Trophoblast cell (in vitro differentiated cells and primary cell): ENCODE measurements around the gene TNS3.

Experiments
- DNase-seq, 2 donors: peaks; one replicate each; pipeline ENCODE4 v3.0.0-alpha.2; 2016
- H2AFZ ChIP-seq: 2 replicates; pipeline ENCODE4 v1.6.1; 2013; ENCODE audit warnings: low read length, moderate library complexity, mild to moderate bottlenecking; ENCODE audit not compliant: insufficient read depth, poor library complexity
- H2AK5ac ChIP-seq: 2 replicates; pipeline ENCODE4 v1.6.1; 2013; ENCODE audit warnings: mild to moderate bottlenecking, low read length
- H2BK120ac ChIP-seq: 2 replicates; pipeline ENCODE4 v1.6.1; 2013; ENCODE audit warnings: low read length, mild to moderate bottlenecking, moderate library complexity; ENCODE audit not compliant: insufficient read depth, poor library complexity
- H2BK12ac ChIP-seq: 2 replicates; pipeline ENCODE4 v1.6.1; 2013; ENCODE audit warnings: mild to moderate bottlenecking, low read length, moderate library complexity
- H2BK5ac ChIP-seq: 2 replicates; pipeline ENCODE4 v1.6.1; 2013; ENCODE audit warnings: low read length, low read depth, moderate library complexity, mild to moderate bottlenecking; ENCODE audit not compliant: poor library complexity
- H3K14ac ChIP-seq: 2 replicates; pipeline ENCODE4 v1.6.1; 2013; ENCODE audit warnings: mild to moderate bottlenecking, low read length
- H3K18ac ChIP-seq: 2 replicates; pipeline ENCODE4 v1.6.1; 2013; ENCODE audit warnings: mild to moderate bottlenecking, low read length
- H3K23ac ChIP-seq: 2 replicates; pipeline ENCODE4 v1.6.1; 2013; ENCODE audit warnings: low read length
- H3K27ac ChIP-seq: 2 replicates; pipeline ENCODE4 v1.5.1; 2013; ENCODE audit warnings: low read depth, mild to moderate bottlenecking, inconsistent platforms, low read length, moderate library complexity
- H3K27me3 ChIP-seq: 2 replicates; pipeline ENCODE4 v1.6.1; 2013; ENCODE audit warnings: inconsistent platforms, mild to moderate bottlenecking, low read length, moderate library complexity; ENCODE audit not compliant: insufficient read depth
- H3K36me3 ChIP-seq, 2 experiments: 1 replicate in 1 of 2; 2 replicates in 1 of 2; pipeline ENCODE4 v1.6.1; 2013; ENCODE audit warnings: low read length in 2 of 2, mild to moderate bottlenecking in 2 of 2, moderate library complexity in 1 of 2; ENCODE audit not compliant: insufficient read depth in 2 of 2, control insufficient read depth in 1 of 2
- H3K4ac ChIP-seq: 2 replicates; pipeline ENCODE4 v1.6.1; 2013; ENCODE audit warnings: low read depth, mild to moderate bottlenecking, low read length, moderate library complexity
- H3K4me1 ChIP-seq, 2 experiments: 1 replicate in 1 of 2; 2 replicates in 1 of 2; pipeline ENCODE4 v1.6.1; 2013; ENCODE audit warnings: low read length in 2 of 2, mild to moderate bottlenecking in 2 of 2, moderate library complexity in 1 of 2; ENCODE audit not compliant: insufficient read depth in 2 of 2, control insufficient read depth in 1 of 2
- H3K4me2 ChIP-seq: 2 replicates; pipeline ENCODE4 v1.6.1; 2013; ENCODE audit warnings: inconsistent platforms, mild to moderate bottlenecking, low read length, moderate library complexity
- H3K4me3 ChIP-seq: 2 replicates; pipeline ENCODE4 v1.5.1; 2013; ENCODE audit warnings: mild to moderate bottlenecking, low read depth, low read length, inconsistent platforms
- H3K79me1 ChIP-seq: one replicate; pipeline ENCODE4 v1.6.1; 2013; ENCODE audit warnings: low read length
- H3K79me2 ChIP-seq: 2 replicates; pipeline ENCODE4 v1.6.1; 2013; ENCODE audit warnings: low read length, mild to moderate bottlenecking; ENCODE audit not compliant: control insufficient read depth, insufficient read depth, poor library complexity
- H3K9ac ChIP-seq: 2 replicates; pipeline ENCODE4 v1.6.1; 2013; ENCODE audit warnings: mild to moderate bottlenecking, low read length
- H3K9me3 ChIP-seq: 2 replicates; pipeline ENCODE4 v1.6.1; 2013; ENCODE audit warnings: low read depth, mild to moderate bottlenecking, control low read depth, inconsistent platforms, low read length; ENCODE audit not compliant: insufficient read depth
- H4K12ac ChIP-seq: 2 replicates; pipeline ENCODE4 v1.6.1; 2013; ENCODE audit warnings: low read depth, mild to moderate bottlenecking, low read length, moderate library complexity
- H4K8ac ChIP-seq: 2 replicates; pipeline ENCODE4 v1.6.1; 2013; ENCODE audit warnings: low read depth, mild to moderate bottlenecking, low read length, moderate library complexity
- H4K91ac ChIP-seq: one replicate; pipeline ENCODE4 v1.6.1; 2013; ENCODE audit warnings: low read depth, mild to moderate bottlenecking, low read length, moderate library complexity
- WGBS: extraction: QIAGEN DNeasy Blood & Tissue Kit; methylation state at CpG from one replicate; pipeline ENCODE4 v1.1.7; 2013; ENCODE audit warnings: missing lambda C conversion rate; ENCODE audit not compliant: insufficient read length, insufficient coverage; ENCODE audit errors: extremely low coverage; 5-methylcytosine and 5-hydroxymethylcytosine counted together

TNS3 gene

DNA sequence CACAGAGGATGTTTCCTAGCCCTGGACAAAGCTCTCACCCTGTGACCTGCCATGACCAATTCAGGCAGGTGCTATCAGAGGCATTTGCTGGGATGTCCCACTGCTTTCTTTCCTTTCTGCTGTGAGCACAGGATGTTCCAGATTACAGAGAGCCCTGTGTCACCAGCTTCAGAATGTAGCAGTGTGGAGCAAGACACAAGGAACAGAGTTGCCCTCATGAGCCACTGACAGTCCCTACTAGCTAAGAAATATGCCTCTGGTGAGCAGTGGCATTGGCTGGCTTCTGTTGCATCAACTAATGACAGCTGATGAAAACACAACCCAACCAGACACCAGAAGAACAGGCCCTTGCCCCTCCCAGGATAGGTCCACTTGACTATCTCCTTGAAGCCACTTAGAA lies 337.2 kb downstream of the TNS3 start:
- Histone ChIP-seq H2BK120ac (no peak overlapping the region), H3K18ac (no peak overlapping the region), H3K27me3 (no peaks in the 10 kb centered on the region), H3K79me2 (no peaks in the 10 kb centered on the region), H2BK12ac (no peak overlapping the region), H3K4me2 (no peak overlapping the region), H3K27ac (no peak overlapping the region), H4K12ac (no peak overlapping the region), H3K36me3 (no peaks in the 10 kb centered on the region), H2AK5ac (no peak overlapping the region), H3K4ac (no peak overlapping the region), H3K4me1 (peaks cover 0 to 2% of the 10 kb centered on the region in 2 experiments), H2AFZ (no peak overlapping the region), H3K9ac (no peak overlapping the region), H3K4me3 (no peak overlapping the region), H3K79me1 (no peaks in the 10 kb centered on the region), H2BK5ac (no peak overlapping the region), H3K14ac (no peak overlapping the region), H3K23ac (no peak overlapping the region), H3K9me3 (no peaks in the 10 kb centered on the region), H4K91ac (no peak overlapping the region), H4K8ac (no peak overlapping the region)
- DNase-seq: no peak

DNA sequence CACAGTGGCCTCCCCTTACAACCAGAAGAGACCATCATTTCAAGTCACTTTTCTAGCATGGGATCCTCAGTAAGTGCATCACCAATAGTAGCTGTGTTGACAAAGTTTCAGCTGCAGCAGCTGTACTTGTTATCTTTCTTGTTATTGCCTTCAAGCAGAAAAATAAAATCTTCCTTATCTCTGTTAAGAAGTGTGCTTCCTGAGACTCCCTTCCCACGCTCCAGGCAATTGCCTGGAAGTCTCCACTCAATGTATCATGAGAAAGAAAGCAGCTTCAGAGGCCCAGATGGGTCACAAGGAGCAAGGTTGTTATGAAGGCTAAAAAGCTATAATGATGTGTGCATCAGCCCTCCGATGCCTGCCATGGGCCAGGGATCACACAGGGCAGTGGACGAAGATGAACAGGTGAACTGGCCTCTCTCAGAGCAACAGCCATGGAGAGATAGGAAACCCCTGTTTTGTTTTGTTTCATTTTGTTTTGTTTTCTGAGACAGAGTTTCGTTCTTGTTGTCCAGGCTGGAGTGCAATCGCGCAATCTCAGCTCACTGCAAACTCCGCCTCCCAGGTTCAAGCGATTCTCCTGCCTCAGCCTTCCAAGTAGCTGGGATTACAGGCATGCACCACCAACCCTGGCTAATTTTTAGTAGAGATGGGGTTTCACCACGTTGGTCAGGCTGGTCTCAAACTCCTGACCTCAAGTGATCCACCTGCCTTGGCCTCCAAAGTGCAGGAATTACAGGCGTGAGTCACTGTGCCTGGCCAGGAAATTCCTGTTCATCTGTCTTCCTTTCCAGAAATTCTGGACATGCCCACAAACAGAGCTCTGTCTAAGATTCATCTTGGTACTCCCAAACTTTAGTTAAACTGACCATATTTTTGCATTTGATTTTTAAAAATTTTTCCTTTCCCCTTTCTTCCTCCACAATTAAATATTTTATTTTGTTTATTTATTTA lies 340.5 kb downstream of the TNS3 start:
- H4K91ac ChIP-seq: no peak overlapping the region
- no peak overlapping the region for H3K27ac ChIP-seq
- no peak overlapping the region for H3K18ac ChIP-seq
- no CpG with 5 or more reads among the region's 10 CpGs for WGBS
- H4K12ac ChIP-seq: no peak overlapping the region
- no peaks in the 10 kb centered on the region for H3K79me1 ChIP-seq
- H2AFZ ChIP-seq: no peak overlapping the region
- DNase-seq: peak; percentile 5 to 56
- no peak overlapping the region for H4K8ac ChIP-seq
- no peak overlapping the region for H2BK5ac ChIP-seq
- H3K27me3 ChIP-seq: no peaks in the 10 kb centered on the region
- no peak overlapping the region for H3K23ac ChIP-seq
- no peak overlapping the region for H3K9ac ChIP-seq
- H2AK5ac ChIP-seq: no peak overlapping the region
- no peak overlapping the region for H3K4me2 ChIP-seq
- no peaks in the 10 kb centered on the region for H3K79me2 ChIP-seq
- no peak overlapping the region for H3K14ac ChIP-seq
- H3K4me3 ChIP-seq: no peak overlapping the region
- H3K36me3 ChIP-seq: no peaks in the 10 kb centered on the region
- peaks cover 0 to 2% of the 10 kb centered on the region in 2 experiments for H3K4me1 ChIP-seq
- H2BK120ac ChIP-seq: no peak overlapping the region
- H3K9me3 ChIP-seq: no peaks in the 10 kb centered on the region
- H3K4ac ChIP-seq: no peak overlapping the region
- no peak overlapping the region for H2BK12ac ChIP-seq

DNA sequence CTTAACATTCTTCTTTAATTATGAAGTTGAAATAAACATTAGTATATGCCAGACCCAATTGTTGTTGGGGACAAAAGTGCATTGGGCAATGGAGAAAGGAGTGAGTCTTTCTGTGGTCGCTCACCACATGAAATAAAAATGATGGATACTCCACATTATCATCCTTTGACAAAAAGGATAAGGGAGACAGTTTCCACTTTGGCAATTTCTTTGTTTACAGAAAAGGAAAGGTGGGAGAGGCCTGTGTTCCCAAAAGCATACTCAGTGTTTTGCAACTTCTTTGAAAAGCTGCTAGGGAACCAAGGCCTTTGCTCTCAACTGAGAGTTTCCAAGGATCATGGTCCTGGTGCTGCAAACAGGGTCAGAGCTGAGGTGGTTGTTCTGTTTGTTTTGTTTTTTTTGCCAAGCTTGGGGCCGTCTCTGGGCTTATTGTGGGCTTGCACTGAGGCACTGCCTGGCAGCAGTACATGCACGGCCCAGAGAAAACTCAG lies 341.9 kb downstream of the TNS3 start:
- Histone ChIP-seq H3K4me1 (peaks cover 0 to 2% of the 10 kb centered on the region in 2 experiments), H4K12ac (no peak overlapping the region), H2AK5ac (no peak overlapping the region), H2AFZ (no peak overlapping the region), H3K18ac (no peak overlapping the region), H3K23ac (no peak overlapping the region), H2BK12ac (no peak overlapping the region), H3K4me3 (no peak overlapping the region), H3K14ac (no peak overlapping the region), H3K79me1 (no peaks in the 10 kb centered on the region), H3K9me3 (no peaks in the 10 kb centered on the region), H4K91ac (no peak overlapping the region), H3K36me3 (no peaks in the 10 kb centered on the region), H3K27me3 (no peaks in the 10 kb centered on the region), H3K4me2 (no peak overlapping the region), H2BK120ac (no peak overlapping the region), H3K79me2 (no peaks in the 10 kb centered on the region), H4K8ac (no peak overlapping the region), H2BK5ac (no peak overlapping the region), H3K9ac (no peak overlapping the region), H3K4ac (no peak overlapping the region), H3K27ac (no peak overlapping the region)
- no peak for DNase-seq
- WGBS: no CpG with 5 or more reads among the region's 3 CpGs

DNA sequence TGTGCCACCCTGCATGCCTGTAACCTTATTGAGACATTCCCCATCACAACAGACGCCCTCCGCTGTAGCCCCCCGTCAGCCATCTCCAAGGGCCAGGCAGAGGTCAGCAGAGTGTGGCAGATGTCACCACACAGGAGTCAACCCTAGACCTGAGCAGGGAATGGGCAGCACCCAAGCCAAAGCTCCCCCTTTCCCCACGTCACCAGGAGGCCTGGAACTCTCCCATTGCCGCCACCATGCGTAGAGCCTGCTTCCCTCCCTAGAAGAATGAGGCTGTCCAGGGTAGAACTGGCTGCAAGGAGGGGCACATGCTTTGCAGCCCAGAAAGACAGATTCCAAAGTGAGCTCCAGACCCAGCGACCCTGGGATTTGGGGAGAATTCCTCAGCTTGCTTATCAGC lies 342.9 kb downstream of the TNS3 start:
- Histone ChIP-seq H3K4me1 (peaks cover 0 to 2% of the 10 kb centered on the region in 2 experiments), H3K27me3 (no peaks in the 10 kb centered on the region), H3K23ac (no peak overlapping the region), H2BK120ac (no peak overlapping the region), H3K4ac (no peak overlapping the region), H3K79me1 (no peaks in the 10 kb centered on the region), H3K36me3 (no peaks in the 10 kb centered on the region), H3K9me3 (no peaks in the 10 kb centered on the region), H2AK5ac (no peak overlapping the region), H2AFZ (no peak overlapping the region), H3K14ac (no peak overlapping the region), H3K18ac (no peak overlapping the region), H3K27ac (no peak overlapping the region), H3K4me2 (no peak overlapping the region), H2BK12ac (no peak overlapping the region), H4K8ac (no peak overlapping the region), H3K4me3 (no peak overlapping the region), H2BK5ac (no peak overlapping the region), H4K91ac (no peak overlapping the region), H3K9ac (no peak overlapping the region), H4K12ac (no peak overlapping the region), H3K79me2 (no peaks in the 10 kb centered on the region)
- no CpG with 5 or more reads among the region's 7 CpGs for WGBS
- no peak for DNase-seq
